ENCODE data around the gene C1QB.
A peak's percentile ranks its signal among the peaks of the same experiment; 100 is the strongest.
"Not testable (repeated sequence)": the region's sequence is repeated elsewhere in the genome, so short reads cannot be mapped to it uniquely, and the experiment has no call there.

The C1QB gene

DNA sequence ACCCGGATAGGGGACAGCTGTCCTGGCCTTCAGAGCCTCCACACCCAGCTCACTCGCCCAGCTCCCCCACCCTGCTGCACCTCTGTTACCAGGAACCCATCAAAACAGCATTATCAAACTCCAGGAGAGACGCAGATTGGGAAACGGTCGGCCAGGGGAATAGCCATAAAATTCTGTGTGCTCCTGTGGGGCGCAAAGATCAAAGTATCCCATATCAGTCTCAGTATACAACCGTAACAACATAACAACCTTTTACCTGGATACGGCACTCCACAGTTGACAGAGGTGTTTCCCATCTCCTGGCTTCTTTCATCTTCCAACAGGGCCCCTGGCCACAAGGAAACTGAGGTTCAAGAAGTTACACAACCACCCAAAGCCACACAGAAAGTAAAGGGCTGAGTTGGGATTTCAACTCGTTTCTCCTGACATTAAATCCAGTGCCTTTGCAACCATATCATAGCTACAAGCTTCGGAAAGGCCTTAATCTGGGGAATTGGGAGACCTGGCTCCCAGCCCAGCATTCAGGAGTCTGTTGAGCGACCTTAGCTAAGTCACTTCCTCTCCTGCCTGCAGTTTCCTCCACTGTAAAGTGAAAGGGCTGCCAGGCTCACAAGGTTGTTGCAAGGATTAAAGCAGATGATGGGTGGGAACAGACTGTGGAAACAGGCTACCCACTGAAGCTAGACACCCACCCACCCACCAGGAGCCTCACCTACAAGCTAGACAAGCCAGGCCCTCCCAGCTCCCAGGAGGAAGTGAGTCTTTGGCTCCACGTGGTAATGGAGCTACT, 49.5 kb downstream of the C1QB start:
- no peak for DNase-seq

DNA sequence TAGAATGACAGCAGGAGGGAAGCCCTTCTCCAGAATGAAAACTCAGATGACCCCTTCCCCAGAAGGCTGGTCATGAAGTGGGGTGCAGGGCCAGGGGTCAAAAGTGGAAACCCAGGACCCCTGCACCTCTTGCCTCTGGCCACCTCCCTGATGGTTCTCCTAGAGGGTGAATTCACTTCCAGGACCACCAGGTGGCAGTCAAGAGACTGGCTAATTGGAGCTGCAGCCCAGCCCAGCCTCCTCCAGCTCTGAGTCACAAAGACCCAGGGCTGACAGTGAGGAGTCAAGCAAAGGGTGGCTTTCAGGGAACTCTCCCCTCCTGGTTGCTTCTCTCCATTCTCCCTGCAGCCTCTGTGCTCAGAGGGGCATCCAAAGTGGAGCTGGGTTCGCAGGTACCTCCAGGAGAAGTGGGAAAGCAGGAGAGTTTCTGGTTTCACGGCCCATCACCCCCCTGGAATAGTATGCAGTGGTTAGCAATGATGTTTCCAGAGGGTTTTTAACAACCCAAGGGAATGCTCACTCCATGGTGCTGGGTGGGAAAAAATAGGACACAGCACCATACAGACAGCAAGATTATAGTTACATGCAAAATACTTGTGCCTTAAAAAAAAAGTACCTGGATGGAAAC, 51.5 kb downstream of the C1QB start:
- DNase-seq: peak; percentile 41

DNA sequence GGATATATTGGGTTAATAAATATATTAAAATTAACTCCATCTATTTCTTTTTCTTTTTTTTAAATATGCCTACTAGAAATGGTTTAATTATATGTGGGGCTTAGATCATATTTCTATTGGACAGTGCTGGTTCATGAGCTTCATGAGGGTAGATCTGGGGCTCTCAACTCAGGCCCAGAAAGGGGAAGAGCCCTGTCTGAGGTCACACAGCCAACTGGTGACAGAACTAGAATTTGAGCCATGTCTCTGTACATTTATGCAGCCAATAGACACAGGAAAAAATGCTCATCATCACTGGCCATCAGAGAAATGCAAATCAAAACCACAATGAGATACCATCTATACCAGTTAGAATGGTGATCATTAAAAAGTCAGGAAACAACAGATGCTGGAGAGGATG, 52.5 kb downstream of the C1QB start:
- no peak for DNase-seq

DNA sequence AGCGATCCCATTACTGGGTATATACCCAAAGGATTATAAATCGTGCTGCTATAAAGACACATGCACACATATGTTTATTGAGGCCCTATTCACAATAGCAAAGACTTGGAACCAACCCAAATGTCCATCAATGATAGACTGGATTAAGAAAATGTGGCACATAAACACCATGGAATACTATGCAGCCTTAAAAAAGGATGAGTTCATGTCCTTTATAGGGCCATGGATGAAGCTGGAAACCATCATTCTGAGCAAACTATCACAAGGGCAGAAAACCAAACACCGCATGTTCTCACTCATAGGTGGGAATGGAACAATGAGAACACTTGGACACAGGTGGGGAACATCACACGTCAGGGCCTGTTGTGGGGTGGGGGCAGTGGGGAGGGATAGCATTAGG, 53.1 kb downstream of the C1QB start:
- not testable (repeated sequence) for DNase-seq

DNA sequence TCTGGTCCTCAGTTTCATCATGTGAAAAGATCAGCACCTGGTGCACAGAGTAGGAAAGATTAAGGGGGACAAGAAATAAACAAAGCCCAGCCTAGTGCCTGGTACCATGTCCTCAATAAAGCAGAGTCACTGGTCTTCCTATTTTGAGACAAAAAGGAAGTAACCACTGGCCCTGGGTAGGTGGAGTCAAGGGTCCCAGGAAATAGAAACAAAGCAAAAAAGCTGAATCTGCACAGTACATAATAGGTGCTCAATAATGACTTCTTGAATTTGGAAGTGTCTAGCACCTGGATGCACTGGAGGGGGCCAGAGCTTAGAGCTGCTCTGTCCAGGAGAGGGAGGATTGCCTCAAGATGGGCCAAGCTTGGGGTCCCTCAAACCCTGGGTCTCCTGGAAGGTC, 55.7 kb downstream of the C1QB start:
- no peak for DNase-seq

DNA sequence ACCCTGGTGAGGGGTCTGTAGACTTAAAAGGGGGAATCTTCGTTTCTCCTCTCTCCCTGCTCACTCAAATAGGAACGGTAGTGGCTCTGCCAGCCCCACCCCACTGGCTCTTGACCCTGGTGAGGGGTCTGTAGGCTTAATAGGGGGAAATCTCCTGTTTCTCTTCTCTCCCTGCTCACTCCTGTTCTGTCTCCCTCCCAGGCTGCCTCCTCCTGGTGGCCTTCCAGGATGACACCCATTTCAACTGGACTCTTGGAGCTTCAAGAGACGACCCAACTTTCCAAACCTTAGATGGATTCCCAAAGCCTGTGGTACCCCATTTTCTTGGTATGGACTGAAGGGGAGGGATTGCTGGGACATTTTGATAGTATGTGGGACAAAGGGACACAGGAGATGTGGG, 56.2 kb downstream of the C1QB start:
- no peak for DNase-seq

DNA sequence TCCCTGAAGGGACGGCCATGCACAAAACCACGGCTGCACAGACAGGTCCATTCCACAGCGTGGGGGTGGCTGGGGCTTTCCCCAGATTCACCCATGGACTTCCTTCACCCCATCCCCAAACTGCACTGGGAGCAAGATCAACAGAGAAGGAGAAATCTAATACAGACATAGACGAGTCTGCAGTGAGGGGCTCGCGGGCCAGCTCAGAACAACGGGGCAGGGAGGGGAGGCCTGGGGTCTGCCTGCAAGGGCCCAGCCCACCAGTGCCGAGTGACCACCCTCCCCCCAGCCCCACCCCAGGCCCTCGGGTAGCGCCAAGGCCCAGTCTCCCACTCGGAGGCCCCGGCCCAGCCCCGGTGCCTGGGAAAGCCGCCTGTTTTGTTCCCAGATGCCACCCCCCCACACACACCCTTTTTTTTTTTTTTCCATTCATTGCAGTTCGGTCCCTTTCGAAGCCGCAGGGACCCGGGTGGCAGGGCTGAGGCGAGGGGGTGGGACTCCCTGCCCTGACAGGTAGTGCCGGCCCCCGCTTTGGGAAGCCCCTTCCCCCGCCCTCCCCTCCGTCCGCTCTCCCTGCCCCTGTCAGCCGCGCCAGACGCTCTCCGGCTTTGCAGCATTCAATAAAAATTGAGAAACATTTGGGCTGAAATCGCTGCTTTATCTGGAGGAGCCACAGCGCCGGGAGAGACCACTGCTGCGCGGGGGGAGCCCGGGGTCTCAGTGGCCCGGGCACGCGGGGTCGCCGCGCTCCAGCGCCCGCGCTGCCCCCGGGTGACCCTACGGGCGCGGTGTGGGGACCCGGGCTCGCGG, 57.1 kb downstream of the C1QB start:
- peak; percentile 57 for DNase-seq

DNA sequence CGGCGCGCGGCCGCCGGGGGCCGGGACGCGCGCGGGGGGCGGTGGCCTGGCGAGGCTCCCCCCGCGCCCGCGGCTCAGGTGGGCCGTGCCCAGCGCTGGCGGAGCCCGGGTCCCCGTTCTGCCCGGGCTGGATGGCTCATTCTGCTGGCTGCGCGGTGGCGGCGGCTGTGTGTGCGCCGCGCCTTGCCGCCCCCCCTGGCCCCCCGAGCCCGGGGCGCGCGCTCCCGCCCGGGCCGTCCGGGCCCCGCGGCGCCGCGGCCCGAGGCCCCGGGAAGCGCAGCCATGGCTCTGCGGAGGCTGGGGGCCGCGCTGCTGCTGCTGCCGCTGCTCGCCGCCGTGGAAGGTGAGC, 57.6 kb downstream of the C1QB start, which contains the start of gene EPHB2:
Gene EPHB2 (plus strand): TSS at position 139 of the 349 bp plus-strand sequence. CDS start 144 bp downstream, at position 283.
- peak; percentile 57 for DNase-seq

DNA sequence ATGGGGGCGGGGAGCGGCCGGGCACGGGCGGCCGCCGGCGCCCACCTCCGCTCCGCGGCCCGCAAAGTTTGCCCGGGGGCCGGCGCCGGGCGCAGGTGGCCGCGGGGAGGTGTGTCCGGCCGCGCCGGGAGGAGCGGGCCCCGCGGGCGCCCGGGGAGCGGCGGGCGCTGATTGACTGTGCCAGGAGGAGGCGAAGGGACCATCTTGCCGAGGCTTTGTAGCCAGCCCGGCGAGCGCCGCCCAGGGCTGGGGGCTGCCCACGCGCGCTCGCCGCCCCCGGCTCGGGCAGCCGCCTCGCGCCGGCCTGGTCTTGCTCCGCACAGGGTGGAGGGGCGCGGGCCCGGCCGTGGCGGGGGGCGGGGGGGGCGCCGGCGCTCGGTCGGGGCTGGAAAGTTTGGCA, 58.0 kb downstream of the C1QB start:
- no peak for DNase-seq

All from NCI-H2227 treated with DMSO at 0.1 percent for 48 hours (cell line).